ENCODE results near the gene IZUMO1.
"Not testable (repeated sequence)": the region's sequence is repeated elsewhere in the genome, so short reads cannot be mapped to it uniquely, and the experiment has no call there.

IZUMO1 gene

GRCh38 chr19:48746738-48747575 lies at the start of gene IZUMO1:
Gene IZUMO1, minus strand, starts transcription at chr19:48746909. Its CDS starts 1,050 bp downstream, at chr19:48745859.
- peak; percentile 23 for DNase-seq

GRCh38 chr19:48795685-48796070 lies 49.0 kb upstream of the IZUMO1 start:
- no peak for DNase-seq

- peak; percentile 74 for DNase-seq
Measured at GRCh38 chr19:48795055-48795684, 48.5 kb upstream of the IZUMO1 start.

GRCh38 chr19:48794291-48794690 lies 47.6 kb upstream of the IZUMO1 start:
- no peak for DNase-seq

GRCh38 chr19:48793271-48793670 lies 46.6 kb upstream of the IZUMO1 start:
- DNase-seq = no peak

- DNase-seq = not testable (repeated sequence)
Measured at GRCh38 chr19:48787331-48787730, 40.6 kb upstream of the IZUMO1 start.

- not testable (repeated sequence) for DNase-seq
Measured at GRCh38 chr19:48786422-48786821, 39.7 kb upstream of the IZUMO1 start.

GRCh38 chr19:48784527-48784926 lies 37.8 kb upstream of the IZUMO1 start:
- DNase-seq = no peak

GRCh38 chr19:48780631-48781391 lies 34.1 kb upstream of the IZUMO1 start:
- DNase-seq = no peak

- DNase-seq = no peak
Measured at GRCh38 chr19:48779636-48780035, 32.9 kb upstream of the IZUMO1 start.

GRCh38 chr19:48777720-48778119 lies 31.0 kb upstream of the IZUMO1 start:
- no peak for DNase-seq

GRCh38 chr19:48777139-48777538 lies 30.4 kb upstream of the IZUMO1 start:
- DNase-seq = no peak

GRCh38 chr19:48772503-48772953 lies 25.8 kb upstream of the IZUMO1 start:
- DNase-seq = no peak

GRCh38 chr19:48770734-48771472 lies 24.2 kb upstream of the IZUMO1 start:
- no peak for DNase-seq

GRCh38 chr19:48770266-48770665 lies 23.6 kb upstream of the IZUMO1 start:
- no peak for DNase-seq

GRCh38 chr19:48768994-48769713 lies 22.4 kb upstream of the IZUMO1 start:
- no peak for DNase-seq

- not testable (repeated sequence) for DNase-seq
Measured at GRCh38 chr19:48768171-48768753, 21.6 kb upstream of the IZUMO1 start.

- not testable (repeated sequence) for DNase-seq
Measured at GRCh38 chr19:48765816-48766215, 19.1 kb upstream of the IZUMO1 start.

GRCh38 chr19:48760504-48761205 lies 13.9 kb upstream of the IZUMO1 start:
- no peak for DNase-seq

- DNase-seq = no peak
Measured at GRCh38 chr19:48757741-48758144, 11.0 kb upstream of the IZUMO1 start.

- no peak for DNase-seq
Measured at GRCh38 chr19:48757089-48757675, 10.5 kb upstream of the IZUMO1 start.

Data from activated T-cell treated with anti-CD3 and anti-CD28 coated beads for 4 hours (primary cell).